ENCODE results near the gene DZIP1.
A peak's percentile ranks its signal among the peaks of the same experiment; 100 is the strongest.

DZIP1 gene

GRCh38 chr13:95642028-95642621 lies 2.4 kb downstream of the DZIP1 start:
- no peak for FAIRE-seq

- no peak for FAIRE-seq
Observed at GRCh38 chr13:95641291-95642027, 3.0 kb downstream of the DZIP1 start.

- FAIRE-seq, result no peak
Observed at GRCh38 chr13:95636853-95637252, 7.7 kb downstream of the DZIP1 start.

GRCh38 chr13:95630593-95630992 lies 13.9 kb downstream of the DZIP1 start:
- no peak for FAIRE-seq

GRCh38 chr13:95629071-95629470 lies 15.4 kb downstream of the DZIP1 start:
- FAIRE-seq, result no peak

GRCh38 chr13:95628488-95628887 lies 16.0 kb downstream of the DZIP1 start:
- no peak for FAIRE-seq

- FAIRE-seq, result no peak
Observed at GRCh38 chr13:95627590-95627989, 16.9 kb downstream of the DZIP1 start.

GRCh38 chr13:95626768-95627167 lies 17.7 kb downstream of the DZIP1 start:
- FAIRE-seq, result no peak

- peak; percentile 93 for FAIRE-seq
Observed at GRCh38 chr13:95624020-95624419, 20.5 kb downstream of the DZIP1 start.

- FAIRE-seq, result no peak
Observed at GRCh38 chr13:95623141-95623540, 21.4 kb downstream of the DZIP1 start.

- FAIRE-seq, result no peak
Observed at GRCh38 chr13:95620825-95621498, 23.5 kb downstream of the DZIP1 start.

- no peak for FAIRE-seq
Observed at GRCh38 chr13:95620030-95620824, 24.3 kb downstream of the DZIP1 start.

GRCh38 chr13:95615539-95615938 lies 29.0 kb downstream of the DZIP1 start:
- no peak for FAIRE-seq

- no peak for FAIRE-seq
Observed at GRCh38 chr13:95614641-95615245, 29.8 kb downstream of the DZIP1 start.

GRCh38 chr13:95608640-95609323 lies 35.7 kb downstream of the DZIP1 start:
- FAIRE-seq, result no peak

GRCh38 chr13:95607366-95607765 lies 37.1 kb downstream of the DZIP1 start:
- no peak for FAIRE-seq

- FAIRE-seq, result no peak
Observed at GRCh38 chr13:95605448-95606125, 38.9 kb downstream of the DZIP1 start.

- FAIRE-seq, result no peak
Observed at GRCh38 chr13:95604556-95604915, 40.0 kb downstream of the DZIP1 start.

- no peak for FAIRE-seq
Observed at GRCh38 chr13:95603887-95604555, 40.5 kb downstream of the DZIP1 start.

- FAIRE-seq, result no peak
Observed at GRCh38 chr13:95601906-95602305, 42.6 kb downstream of the DZIP1 start.

GRCh38 chr13:95601216-95601615 lies 43.3 kb downstream of the DZIP1 start:
- no peak for FAIRE-seq
